ENCODE measurements around the gene NOSIP.
"Not testable (repeated sequence)": the region's sequence is repeated elsewhere in the genome, so short reads cannot be mapped to it uniquely, and the experiment has no call there.

Gene NOSIP, protein sequence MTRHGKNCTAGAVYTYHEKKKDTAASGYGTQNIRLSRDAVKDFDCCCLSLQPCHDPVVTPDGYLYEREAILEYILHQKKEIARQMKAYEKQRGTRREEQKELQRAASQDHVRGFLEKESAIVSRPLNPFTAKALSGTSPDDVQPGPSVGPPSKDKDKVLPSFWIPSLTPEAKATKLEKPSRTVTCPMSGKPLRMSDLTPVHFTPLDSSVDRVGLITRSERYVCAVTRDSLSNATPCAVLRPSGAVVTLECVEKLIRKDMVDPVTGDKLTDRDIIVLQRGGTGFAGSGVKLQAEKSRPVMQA

DNA sequence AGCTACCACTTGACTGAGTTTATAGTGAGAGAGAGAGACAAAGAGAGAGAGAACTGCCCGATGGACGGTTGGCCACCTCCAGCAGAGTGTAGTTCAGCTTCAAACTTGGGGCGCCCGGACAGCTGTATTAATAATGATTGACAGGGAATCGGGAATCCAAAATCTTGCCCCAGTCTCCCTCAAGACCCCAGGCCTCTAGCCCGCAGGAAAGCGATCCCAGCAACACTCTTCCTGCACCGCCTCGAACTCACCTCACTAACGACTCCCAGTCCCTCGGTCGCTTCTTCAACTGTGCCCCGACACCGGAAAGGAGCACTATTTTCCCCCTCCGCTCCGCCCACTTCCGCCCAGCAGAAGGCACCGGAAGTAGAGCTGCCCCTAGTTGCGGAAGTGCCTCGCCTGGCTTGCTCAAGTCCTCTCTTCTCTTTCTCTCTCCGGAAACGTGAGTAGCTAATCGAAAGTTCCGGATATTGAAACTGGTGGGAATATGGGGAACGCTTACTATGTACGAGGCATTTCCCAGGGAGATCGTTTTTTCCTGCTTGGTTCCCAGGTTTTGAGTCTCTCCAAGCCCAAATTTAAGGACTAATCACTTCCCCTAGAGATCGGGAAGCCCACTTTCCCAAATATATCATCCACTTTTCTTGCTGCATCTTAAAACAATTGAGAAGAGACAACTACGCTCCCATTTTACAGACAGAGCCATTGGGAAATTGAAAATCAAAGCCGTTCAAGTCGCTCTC lies at the start of gene NOSIP:
Gene NOSIP (minus strand): TSS at position 293 of the 743 bp plus-strand sequence. CDS start 19,865 bp downstream, outside the sequence.
- DNase-seq (ENCODE audit: low read depth): peak; percentile 96

DNA sequence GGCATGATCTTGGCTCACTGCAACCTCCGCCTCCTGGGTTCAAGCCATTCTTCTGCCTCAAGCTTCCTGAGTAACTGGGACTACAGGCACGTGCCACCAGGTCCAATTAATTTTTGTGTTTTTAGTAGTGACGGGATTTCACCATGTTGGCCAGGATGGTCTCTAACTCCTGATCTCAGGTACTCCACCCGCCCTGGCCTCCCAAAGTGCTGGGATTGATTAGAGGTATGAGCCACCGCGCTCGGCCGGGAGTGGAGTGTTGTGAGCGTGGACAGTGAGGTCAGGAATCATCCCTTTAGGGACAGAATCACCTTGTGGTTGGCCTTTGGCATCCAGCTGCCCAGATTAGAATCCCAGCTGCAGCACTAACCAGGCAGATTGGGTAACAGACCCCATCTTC lies 49.3 kb upstream of the NOSIP start:
- DNase-seq (ENCODE audit: low read depth): no peak

DNA sequence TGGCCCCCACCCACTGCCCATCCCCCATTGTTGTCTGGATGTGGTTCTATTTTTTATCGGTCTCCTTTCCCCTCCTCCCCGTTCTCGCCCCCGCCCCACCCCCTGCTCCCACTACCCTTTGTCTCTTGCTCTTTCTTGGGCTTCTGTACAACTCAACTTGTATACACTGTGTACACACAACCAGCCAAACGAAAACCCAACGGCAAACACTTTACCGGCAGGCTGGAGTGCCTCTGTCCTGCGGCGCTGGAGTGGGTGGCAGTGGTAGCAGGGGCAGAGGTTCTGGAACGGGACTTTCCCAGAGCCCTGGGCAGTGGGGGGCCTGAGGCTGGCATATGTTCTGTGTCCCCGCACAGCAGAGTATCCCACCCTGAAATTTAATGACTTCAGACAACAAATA lies 45.9 kb upstream of the NOSIP start:
- no peak for DNase-seq (ENCODE audit: low read depth)

DNA sequence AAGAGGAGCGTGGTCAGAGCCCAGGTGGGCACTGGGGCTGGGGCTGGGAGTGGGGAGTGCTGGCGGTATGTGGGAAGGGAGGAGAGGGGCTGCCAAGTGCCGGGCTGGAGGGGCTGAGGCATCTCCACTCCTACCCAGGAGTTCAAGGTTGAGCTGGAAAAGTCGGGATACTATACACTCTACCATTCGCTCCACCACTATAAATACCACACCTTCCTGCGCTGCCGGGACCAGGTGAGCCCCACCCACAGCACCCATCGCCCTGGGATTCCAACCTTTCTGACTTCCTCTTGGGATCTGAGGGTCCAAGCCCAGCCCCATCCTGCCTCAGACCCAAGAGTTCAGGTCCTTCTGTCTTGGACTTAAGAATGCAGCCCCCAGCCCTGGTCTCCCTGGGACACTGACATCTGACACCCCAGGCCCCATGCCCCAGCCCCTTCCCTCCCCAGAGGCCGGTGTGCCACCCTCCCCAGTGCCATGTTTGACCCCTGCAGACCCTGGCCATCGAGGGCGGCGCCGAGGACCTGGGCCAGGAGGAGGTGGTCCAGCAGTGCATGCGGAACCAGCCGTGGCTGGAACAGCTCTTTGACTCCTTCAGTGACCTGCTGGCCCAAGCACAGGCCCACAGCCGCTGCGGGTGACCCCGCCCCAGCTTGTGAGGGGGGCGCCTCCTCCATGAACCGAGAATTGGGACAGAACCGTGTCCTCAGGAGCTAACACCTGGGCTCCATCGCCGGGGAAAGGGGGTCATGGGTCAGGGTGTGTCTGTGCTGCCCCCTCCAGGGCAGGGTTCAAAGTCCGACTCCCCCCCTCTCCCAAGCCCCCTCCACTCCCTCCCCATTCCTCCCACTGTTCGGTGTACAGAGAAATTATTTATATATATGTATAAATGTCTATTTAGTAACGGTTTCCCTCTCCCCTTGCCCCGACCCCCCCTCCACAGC lies 44.9 kb upstream of the NOSIP start:
- no peak for DNase-seq (ENCODE audit: low read depth)

DNA sequence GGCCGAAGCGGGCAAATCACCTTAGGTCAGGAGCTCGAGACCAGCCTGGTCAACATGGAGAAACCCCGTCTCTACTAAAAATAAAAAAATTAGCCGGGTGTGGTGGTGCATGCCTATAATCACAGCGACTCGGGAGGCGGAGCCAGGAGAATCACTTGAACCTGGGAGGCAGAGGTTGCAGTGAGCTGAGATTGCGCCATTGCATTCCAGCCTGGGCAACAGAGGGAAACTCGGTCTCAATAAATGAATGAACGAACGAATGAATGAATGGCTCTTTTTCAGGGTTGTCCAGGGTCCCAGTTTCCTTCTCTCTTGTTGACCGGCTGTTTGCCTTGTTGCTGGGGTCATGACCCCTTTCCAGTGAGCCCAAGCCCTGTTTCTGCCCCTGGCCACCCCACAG lies 37.5 kb upstream of the NOSIP start:
- DNase-seq (ENCODE audit: low read depth): not testable (repeated sequence)

DNA sequence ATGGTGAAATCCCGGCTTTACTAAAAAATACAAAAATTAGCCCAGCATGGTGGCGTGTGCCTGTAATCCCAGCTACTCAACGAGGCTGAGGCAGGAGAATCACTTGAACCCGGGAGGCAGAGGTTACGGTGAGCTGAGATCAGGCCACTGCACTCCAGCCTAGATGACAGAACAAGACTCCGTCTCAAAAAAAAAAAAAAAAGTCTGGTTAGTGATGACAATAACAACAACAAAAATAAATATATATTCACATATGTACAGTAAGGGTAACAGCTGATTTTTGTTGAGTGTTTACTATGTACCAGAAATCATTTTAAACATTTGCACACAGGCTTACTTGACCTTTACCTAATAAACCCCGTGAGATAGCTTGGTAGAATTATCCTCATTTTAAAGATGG lies 36.6 kb upstream of the NOSIP start:
- DNase-seq (ENCODE audit: low read depth): no peak

DNA sequence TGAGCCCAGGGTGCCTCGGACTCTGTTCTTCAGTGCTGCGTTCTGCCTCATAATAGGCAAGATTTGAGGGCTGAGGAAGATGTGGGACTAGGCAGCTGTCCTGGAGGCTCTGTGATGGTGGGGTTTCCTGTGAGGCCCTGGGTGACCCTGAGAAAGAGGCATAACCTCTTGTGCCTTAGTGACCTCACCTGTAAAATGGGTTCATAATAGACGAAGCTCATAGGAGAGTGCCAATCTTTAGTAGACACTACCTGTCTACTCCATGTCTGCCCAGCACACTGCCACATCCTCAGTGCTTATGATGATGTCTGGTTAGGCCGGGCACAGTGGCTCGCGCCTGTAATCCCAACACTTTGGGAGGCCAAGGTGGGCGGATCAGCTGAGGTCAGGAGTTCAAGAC lies 36.2 kb upstream of the NOSIP start:
- no peak for DNase-seq (ENCODE audit: low read depth)

DNA sequence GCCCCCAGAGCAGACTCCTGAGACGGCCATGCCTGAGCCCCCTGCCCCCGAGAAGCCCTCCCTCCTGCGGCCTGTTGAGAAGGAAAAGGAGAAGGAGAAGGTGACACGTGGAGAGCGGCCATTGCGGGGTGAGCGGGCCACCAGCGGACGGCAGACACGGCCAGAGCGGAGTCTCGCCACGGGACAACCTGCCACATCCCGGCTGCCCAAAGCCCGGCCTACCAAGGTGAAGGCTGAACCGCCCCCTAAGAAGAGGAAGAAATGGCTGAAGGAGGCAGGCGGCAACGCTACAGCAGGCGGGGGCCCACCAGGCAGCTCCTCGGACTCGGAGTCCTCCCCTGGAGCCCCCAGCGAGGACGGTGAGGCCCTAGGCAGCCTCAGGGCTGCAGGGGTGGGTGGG lies 35.5 kb upstream of the NOSIP start:
- no peak for DNase-seq (ENCODE audit: low read depth)

DNA sequence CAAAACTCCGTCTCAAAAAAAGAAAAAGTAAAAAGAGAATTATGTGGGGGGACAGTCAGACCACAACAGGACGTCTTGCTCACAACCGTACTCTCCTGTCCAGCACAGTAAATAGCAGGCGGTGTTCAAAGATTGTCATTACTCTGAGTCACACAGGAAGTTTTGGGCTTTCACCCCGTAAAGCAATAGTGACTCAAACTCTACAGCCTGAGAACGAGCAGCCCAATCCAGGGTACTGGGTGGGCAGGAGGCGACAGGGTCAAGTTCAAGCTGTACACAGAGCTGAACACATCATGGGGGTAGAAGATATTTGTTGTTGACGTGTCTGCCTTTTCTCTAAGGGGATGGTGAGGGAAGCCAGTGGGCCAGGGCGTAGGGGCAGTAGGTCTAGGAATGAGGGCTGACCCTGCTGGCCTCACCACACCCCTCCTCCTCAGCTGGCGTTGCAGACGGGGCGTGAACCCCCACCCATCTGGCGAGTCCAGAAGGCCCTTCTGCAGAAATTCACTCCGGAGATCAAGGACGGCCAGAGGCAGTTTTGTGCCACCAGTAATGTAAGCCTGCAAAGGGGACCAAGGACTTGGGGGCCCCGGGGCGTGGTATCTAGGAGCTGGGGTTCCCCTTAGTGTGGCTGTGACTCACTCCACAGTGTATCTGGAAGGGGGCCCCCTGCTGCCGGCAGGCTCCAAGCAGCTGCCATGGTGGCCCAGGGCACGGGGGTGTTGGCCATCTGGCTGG lies 33.9 kb upstream of the NOSIP start:
- peak; percentile 43 for DNase-seq (ENCODE audit: low read depth)

DNA sequence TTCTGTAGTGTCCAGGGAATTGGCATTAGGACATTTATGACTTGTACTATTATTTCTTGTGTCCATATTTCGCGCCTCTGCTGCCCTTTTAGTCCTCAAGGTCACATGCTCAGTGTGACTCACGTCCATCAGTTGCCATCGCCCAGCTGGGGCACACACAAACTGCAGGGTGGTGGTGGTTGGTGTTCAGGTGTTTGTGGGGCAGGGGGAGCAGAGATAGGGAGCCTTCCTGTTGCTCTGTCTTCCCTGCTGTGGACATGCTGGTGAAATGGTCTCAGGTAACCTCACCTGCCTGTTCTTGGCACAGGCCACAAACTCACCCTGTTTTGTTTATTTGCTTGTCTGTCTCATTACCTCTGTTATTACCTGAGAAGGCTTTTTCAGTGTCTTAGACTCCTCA lies 33.0 kb upstream of the NOSIP start:
- peak; percentile 32 for DNase-seq (ENCODE audit: low read depth)

DNA sequence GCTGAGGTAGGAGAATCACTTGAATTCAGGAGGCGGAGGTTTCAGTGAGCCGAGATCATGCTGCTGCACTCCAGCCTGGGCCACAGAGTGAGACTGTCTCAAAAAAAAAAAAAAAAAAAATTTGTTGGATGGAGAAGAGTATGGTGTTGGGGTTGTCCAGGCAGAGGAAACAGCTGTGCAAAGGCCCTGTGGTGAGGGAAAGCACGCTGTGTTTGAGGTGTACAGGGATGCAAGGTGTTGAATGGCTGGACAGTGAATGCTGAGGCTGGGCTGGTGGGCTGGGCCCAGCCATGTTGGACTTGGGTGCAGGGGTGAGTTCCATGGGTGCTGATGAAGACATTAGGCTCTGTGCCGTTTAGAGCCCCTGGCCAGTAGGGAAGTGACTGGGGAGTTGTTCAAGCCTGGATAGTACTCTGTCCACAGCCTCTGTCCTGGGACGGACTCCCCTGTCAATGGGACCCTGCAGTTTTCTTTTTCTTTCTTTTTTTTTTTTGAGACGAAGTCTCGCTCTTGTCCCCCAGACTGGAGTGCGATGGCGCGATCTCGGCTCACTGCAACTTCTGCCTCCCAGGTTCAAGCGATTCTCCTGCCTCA lies 29.2 kb upstream of the NOSIP start:
- no peak for DNase-seq (ENCODE audit: low read depth)

DNA sequence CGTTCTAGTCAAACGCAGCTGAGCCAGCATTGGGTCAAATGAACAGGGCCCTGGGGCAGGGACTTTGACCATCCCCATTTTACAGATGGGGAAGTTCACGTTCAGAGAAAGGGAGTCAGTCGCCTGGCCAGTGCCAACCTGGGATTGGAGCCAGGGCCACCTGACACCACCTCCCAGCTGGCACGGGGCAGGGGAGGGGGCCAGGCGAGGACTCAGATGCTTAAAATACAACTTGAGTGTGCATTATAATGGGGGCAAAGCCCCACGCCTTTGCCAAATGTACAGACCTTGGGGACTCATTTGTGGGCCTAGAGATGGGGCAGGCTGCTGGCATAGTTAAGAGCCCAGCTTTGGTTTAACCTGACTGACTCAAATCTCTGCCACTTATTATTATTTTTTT lies 25.2 kb upstream of the NOSIP start:
- no peak for DNase-seq (ENCODE audit: low read depth)

DNA sequence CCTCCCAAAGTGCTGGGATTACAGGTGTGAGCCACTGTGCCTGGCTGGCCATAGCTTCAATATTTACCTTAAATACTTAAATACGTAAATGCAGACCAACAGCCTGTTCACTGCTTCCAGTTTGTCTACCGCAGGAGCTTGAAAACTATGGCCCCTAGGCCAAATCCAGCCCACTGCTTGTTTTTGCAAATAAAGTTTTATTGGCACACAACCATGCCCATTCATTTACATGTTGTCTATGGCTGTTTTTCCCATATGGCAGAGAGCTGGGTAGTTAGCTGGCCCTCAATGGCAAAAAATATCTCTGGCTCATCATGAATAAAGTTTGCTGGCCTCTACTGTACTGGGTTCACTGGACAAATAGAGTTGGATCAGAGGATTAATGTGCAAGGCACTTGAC lies 22.4 kb upstream of the NOSIP start:
- DNase-seq (ENCODE audit: low read depth): no peak

DNA sequence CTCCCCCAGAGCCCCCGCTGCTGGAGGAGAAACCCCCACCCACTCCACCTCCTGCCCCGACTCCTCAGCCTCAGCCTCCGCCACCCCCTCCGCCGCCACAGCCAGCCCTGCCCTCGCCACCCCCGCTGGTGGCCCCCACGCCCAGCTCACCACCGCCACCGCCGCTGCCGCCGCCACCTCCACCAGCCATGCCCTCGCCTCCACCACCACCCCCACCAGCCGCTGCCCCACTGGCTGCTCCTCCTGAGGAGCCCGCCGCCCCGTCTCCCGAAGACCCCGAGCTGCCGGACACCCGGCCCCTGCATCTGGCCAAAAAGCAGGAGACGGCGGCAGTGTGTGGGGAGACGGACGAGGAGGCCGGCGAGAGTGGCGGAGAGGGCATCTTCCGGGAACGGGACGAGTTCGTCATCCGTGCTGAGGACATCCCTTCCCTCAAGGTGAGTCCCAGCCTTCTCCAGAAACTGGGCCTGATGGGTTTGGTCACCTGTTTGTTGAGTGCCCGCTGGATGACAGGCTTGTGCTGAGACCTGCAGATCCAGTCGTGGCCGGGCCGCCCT lies 21.2 kb upstream of the NOSIP start:
- no peak for DNase-seq (ENCODE audit: low read depth)

DNA sequence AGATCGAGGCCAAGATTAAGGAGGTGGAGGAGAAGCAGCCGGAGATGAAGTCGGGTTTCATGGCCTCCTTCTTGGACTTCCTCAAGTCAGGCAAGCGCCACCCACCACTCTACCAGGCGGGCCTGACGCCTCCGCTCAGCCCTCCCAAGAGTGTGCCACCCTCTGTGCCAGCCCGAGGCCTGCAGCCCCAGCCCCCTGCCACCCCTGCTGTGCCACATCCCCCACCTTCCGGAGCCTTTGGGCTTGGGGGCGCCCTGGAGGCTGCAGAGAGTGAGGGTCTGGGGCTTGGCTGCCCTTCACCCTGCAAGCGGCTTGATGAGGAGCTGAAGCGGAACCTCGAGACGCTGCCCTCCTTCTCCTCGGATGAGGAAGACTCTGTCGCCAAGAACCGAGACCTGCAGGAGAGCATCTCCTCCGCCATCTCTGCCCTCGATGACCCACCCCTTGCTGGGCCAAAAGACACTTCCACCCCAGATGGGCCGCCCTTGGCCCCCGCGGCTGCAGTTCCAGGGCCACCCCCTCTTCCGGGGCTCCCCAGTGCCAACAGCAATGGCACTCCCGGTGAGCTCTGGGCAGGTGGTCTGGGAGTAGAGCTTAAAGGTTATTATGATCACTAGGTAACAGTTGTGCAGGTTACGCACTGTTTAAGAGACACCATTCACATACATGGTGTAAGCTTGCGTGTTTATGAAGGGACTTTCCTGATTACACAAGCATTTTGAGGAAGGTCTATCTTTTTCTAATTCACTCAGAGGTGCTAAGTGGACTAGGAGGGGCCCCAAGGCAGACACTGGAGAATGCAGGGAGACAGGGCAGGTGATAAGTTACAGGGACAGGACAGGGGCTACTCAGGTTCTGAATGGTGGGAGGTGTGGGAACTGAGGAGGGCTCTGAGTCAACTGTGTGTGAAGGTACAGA lies 19.3 kb upstream of the NOSIP start:
- no peak for DNase-seq (ENCODE audit: low read depth)

DNA sequence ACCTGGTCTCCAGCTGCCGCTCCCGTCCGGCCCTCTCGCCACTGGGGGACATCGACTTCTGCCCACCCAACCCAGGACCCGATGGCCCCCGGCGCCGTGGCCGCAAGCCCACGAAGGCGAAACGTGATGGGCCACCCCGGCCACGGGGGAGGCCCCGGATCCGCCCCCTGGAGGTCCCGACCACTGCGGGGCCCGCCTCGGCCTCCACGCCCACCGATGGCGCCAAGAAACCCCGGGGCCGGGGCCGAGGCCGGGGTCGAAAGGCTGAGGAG lies 17.3 kb upstream of the NOSIP start:
- DNase-seq (ENCODE audit: low read depth): no peak

DNA sequence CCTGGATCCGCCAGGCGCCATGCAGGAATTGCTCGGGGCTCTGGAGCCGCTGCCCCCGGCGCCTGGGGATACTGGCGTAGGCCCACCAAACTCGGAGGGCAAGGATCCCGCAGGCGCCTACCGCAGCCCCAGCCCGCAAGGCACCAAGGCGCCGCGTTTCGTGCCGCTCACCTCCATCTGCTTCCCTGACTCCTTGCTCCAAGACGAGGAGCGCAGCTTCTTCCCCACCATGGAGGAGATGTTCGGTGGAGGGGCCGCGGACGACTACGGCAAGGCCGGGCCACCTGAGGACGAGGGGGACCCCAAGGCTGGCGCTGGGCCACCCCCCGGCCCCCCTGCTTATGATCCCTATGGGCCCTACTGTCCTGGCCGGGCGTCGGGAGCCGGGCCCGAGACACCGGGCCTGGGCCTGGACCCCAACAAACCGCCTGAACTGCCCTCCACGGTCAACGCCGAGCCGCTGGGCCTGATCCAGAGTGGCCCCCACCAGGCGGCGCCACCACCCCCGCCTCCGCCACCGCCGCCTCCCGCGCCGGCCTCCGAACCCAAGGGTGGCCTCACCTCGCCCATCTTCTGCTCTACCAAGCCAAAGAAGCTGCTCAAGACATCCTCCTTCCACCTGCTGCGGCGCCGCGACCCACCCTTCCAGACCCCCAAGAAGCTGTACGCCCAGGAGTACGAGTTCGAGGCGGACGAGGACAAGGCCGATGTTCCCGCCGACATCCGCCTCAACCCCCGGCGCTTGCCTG lies 16.8 kb upstream of the NOSIP start:
- DNase-seq (ENCODE audit: low read depth): no peak

DNA sequence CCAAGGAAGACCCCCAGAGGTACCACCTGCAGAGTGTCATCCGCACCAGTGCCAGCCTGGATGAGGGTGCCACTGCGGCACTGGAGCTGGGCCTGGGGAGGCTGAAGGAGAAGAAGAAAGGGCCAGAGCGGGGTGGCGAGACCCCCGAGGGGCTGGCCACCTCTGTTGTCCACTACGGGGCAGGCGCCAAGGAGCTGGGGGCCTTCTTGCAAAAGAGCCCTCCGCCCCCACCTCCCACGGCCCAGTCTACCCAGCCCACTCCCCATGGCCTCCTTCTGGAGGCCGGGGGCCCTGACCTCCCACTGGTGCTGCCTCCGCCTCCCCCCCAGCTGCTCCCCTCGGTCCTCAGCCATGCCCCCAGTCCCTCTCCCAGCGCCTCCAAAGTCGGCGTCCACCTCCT lies 16.1 kb upstream of the NOSIP start:
- no peak for DNase-seq (ENCODE audit: low read depth)

DNA sequence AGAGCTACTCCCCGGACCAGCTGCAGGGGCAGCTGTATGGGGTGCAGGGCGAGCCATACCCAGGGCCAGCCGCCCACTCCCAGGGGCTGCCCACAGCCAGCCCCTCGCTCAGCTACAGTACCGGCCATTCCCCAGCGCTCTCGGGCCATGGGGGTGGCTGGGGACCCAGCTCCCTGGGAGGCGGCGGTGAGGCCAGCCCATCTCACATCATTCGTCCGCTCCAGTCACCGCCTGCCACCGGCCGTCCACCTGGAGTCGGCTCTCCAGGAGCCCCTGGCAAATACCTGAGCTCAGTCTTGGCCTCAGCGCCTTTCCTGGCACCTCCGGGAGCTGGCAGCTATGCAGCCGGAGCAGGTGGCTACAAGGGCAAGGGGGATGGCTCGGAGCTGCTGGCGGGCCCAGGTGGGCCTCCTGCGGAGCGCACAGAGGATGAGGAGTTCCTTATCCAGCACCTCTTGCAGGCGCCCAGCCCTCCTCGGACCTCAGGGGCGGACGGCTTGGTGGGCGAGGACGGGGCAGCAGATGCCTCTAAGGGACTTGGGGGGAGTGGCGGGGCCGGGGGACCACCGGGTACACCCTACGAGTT lies 15.6 kb upstream of the NOSIP start:
- DNase-seq (ENCODE audit: low read depth): no peak

Data from fibroblast of gingiva (primary cell).